NCI-H524 (cell line): ENCODE data around the gene CARD11.

Experiments
- DNase-seq, 2 experiments: peaks; one replicate each; lab custom pipeline; 2025; lab: John Stamatoyannopoulos, UW

Gene CARD11

DNA sequence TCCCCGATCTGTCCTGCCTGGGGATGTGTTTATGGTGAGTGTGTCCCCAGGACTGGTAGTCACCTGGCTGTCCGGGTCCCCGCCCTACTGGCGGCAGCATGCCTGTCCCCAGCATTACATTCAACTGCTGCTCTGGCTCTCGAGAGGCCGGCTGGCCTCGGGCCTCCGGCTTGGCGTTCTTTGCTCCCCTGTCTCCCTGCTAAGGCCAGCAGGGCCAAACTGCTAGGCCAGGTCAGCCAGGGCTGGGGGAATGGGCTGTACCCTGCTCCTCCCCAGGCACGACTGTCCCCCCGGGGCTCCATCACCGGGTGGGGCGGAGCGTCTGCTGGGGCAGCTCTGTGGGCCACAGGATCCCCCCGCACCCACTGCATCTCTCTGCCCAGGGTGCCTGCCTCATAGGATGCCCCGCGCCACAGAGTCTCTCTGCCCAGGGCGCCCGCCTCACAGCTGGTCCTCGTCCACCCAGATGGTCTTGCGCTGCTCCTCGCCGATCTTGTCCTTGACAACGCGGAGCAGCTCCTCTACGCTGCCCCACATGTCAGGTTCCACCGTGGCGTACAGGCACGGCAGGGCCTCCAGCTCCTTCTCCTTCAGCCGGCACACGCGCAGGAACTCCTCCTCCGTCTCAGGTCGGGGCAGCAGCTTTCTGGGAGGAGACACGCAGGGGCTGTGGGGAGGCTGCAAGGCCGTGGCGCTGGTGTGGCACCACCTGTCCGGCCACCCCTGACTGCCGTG, 137.3 kb downstream of the CARD11 start:
- peak; percentile 11 to 55 for DNase-seq

DNA sequence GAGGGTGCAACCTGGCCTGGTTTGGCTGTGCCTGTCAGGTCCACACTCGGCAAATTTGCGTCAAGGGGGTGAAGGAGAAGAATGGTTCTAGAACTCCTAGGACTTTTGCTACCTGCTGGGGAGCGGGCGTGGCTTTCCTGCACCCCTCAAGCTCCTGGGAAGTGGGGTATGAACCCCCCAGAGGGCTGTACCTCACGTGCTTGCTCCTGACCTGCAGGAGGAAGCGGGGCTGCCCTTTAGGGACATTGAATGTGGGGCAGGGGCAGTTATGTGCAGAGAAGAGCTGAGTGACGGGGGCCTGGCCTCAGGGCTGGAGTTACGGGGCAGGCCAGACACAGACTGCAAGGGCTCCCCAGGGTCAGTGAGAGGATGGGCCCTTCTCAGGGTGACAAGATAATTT, 138.2 kb downstream of the CARD11 start:
- no peak for DNase-seq

DNA sequence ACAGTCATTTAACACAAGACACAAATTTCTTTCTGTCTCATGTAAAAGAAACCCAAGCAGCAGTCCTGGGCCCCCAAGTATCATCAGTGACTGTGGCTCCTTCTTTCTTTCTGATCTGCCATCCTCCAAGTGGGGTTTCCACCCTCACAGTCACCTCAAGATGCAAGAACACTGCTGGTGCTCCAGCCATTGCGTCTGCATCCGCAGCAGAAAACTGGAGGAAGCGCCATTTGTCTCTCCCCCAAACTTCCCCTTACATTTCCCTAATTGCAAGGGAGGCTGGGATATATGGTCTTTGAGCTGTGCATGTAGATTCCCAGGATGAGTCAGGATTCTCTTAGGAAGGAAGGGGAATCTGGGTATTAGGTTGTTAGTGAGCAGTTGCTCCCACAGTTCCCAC, 138.6 kb downstream of the CARD11 start:
- DNase-seq: no peak

DNA sequence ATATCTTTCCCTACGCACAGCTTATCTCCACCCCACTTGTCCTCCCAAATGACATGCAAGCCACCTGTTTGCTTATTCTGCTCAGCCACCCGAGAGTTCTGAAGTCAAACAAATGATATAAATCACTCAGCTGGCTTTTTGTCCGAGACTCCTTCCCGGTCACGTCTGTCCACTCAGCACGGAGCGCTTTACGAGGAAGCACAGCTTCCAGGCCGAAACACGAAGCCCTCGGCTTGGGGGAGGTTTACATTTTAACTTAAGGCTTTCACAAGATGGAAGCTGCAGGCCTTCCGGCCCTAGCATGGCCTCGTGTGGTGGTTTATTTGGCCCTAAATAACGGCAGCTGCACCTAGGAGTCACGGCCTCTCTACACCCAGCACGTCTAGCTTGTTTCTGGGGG, 139.5 kb downstream of the CARD11 start:
- no peak for DNase-seq

DNA sequence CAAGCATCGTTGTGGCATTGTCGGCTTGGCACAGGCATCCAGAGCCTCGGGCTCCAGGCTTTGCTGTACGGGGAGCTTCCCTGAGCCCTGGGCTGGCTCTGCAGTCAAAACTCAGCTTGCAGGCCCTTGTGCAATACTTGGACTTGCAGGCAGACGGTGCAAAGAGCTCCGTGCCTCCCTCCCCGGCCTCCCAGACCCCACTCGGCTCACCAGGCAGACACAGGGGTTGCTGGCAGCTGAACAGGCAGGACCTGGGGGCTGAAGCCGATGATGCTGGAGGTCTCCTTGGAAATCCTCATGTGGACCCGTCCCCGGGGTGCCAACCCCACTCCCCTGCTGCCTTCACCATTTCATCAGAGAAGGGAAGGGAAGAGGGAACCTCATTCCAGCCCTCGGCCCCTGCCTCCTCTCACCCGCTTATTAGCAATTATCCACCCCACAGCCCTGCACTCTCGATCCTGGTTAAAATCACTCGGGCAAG, 139.9 kb downstream of the CARD11 start:
- DNase-seq: no peak

DNA sequence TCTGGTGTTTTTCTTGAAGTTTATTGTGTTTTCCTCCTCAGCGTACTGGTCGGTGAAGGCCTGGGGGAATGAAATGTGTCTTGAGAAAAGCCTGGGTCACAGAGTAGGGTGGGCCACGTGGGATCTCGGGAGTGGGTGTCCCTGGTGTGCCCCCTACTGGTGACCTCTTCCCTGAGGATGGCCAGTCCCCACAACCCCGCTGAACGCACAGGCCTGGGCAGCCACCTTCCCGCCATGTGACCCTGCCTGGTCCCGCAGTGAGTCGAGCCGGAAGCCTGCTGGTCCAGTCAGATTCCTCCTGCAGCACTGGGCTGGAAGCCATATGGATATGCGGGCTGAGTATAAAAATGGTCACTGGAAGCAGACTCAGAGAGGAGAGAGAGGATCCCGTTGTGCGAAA, 146.6 kb downstream of the CARD11 start:
- DNase-seq: no peak

DNA sequence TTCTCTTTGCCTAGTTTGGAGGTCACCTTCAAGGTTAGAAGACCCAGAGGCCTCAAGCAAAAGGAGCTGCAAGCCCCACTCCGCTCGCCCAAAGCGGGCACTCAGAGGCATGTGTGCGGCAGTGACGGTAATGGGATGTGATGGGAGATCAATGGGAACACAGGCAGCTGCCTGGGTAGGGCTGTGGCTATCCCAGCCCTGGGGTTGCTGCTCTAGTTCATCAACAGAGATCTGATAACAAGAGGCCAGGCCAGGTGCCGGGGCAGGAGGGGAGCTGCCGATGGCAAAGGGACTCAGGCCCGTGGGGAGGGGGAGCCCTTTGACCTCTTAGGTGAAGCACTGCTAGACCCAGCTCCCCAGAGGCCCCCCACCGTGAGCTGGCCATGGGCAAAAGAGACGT, 147.5 kb downstream of the CARD11 start:
- DNase-seq: no peak

DNA sequence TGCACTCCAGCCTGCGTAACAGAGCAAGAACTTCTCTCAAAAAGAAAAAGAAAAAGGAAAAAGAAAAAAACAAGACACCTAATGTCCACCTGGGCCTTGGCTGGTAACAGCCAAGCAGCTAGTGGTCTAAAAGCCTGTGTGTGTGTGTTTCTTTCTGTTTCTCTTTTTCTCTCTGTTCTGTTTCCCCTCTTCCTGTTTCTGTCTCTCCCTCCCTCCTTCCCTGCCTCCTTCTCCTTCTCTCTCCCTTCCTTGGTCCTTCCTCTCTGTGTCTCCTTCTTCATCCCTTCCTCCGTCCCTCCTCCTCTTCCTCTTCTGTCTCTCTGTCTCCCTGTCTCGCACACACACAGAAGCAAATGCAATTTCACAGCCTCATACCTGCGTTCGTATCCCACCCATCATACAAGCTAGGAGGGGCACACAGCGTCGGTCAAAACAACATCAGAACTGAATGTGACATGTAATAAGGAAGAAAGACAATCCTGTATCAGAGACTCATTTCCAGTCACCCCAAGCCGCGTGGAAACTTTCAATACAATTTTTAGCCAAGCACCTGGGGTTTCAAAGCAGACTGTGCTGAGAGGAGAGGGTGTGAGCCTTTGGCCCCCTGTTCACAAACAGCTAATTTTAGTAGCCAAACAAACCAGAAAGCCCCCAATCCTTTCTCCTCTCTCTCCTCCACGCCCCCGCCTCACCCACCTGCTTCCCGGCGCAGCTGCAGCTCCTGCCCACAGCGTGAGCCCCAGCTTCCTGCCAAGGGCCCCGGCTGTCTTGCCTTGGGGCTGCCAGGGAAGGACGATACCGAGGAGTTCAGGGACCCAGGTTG, 149.3 kb downstream of the CARD11 start:
- no peak for DNase-seq

DNA sequence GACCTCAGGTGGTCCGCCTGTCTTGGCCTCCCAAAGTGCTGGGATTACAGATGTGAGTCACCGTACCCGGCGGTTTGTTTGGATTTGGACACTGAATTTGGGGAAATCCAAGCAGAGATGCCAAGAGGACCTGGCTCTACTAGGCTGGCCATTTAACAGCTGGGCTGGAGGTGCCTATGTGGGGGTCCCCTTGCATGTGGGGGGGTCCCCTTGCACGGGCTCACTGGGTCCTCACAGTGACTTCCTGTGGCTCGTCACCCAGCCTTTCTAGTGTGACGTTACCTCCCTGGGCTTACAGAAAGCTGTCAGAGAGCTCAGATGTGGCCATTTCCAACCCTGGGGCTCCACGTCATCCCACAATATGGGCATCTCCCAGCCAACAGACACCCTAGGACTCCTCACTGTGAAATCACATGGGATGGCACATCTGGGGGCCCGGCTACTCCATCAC, 150.2 kb downstream of the CARD11 start:
- no peak for DNase-seq

DNA sequence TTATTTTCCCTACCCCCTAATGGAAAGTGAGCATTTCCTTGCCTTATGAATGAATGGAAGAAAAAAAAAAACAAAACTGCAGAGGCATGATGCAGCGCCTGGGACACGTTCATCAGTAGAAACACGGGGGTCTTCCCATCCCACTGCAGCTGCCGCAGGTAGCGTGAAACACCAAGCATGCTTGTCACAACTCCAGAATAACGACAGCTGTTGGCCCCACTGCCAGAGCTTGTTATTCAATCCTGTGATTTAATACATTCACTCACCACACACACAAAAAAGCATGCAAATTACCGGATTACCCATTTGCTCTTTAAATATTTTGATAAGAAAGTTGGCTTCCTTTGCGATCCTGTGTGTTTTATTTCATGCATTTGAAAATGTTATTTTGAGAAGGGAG, 151.1 kb downstream of the CARD11 start:
- DNase-seq: peak in 1 of 2 experiments; percentile 76

DNA sequence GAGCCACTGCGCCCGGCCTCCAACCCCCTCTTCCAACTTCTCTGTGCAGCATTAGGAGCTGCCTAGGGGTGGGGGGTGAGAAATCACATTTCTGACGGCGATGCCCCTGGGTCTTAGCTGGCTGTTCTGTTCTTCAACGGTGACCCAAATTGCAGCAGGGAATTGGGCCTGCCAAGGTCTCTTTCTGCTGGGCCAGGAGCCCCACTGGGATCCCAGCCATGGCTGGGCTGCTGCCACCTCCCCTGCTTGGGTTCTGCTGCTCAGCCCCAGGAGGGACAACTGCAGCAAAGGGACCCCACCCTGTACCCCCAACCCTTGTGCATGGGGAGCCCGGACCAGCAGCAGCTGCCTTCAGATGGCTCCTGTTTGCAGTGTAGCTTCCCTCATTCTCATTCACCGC, 155.9 kb downstream of the CARD11 start:
- DNase-seq: no peak

DNA sequence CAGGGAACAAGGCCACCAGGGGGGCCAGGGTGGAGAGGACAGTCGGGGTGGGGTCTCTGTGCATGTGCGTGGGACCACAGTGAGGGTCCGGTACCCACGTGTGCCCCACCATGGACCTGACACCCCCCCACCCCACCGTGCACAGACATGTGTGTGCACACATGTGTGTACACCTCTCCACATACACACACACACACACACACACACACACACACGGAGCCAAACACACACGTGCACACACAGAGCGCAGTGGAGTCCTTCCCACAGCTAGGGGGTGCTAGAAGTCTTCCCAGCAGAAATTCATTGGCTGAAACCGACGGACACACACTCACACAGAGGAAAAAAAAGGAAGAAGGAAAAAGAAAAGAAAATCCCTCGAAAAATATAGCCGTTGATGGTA, 156.8 kb downstream of the CARD11 start:
- peak; percentile 16 to 69 for DNase-seq

DNA sequence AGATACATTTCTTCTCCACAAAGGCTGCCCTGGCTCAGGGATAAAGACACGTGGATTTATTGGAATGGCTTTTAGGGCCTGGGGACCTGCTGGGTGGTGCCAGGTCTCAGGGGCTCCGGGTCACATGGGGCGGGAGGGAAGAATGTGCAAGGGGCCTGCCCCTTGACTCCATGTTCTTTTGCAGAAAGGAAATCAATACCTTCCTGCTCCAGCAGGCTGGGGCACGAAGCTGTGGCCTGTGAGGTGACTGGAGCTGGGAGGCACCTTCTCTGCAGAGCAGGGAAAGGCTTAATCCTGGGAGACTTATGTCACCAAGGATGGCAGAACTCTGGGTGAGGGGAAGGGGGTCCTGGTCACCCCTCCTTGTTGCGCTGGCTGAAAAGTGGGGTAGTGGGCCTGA, 157.3 kb downstream of the CARD11 start:
- DNase-seq: no peak

DNA sequence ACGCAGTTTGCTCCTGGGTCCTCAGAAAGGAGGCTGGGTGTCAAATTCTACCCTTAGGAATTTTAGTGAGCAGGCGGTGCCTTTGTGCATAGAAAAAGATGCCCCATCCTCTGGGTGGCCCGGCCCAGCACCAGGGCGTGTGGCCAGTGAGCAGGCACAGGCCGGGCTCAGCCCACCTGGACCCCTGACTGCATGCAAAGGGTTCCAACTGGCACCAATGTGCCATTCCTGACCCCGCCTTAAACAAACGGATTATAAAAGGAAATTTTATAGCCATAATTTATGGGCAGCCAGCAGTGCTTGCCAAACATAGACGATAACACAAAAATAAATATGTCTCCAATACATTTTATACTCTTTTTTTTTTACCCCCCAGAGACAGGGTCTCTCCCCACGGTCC, 159.5 kb downstream of the CARD11 start:
- DNase-seq: no peak

DNA sequence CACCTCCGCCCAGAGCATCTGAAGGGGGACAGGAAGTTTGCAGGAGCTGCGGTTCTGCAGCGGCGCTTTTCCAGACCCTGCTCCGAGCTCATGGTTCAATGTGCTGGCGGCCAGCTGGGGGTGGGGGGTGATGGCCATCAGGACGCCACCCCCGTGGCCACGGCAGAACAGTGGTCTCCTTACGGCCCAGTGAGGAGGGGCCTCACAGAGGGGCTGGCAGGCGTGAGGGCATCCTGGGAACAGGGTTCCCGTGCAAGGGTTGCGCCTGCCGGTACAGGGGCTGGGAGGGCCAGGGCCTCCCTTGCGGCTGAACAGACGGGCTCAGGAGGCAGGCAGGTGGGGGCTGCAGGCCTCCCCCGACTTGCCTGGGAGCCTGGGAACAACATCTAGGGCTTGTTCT, 160.6 kb downstream of the CARD11 start:
- DNase-seq: no peak

DNA sequence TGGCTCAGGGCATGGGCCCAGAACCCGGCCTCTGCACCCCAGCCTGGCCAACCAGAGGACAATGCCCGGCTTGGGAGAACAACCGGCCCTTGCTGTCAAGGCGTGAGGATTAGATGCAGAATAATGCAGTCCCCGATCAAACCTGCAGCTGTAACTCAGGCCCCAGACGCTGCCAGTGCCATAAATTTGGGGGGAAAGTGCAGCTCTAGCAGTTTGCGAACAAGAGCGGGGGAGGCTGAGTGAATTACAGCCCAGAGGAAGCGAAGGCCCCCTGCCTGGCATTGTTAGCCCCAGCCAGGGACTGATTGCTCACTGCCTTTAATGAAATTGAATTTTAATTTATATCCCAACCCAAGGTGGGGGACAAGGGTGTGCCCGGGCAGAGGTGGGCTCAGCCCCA, 161.6 kb downstream of the CARD11 start:
- no peak for DNase-seq

DNA sequence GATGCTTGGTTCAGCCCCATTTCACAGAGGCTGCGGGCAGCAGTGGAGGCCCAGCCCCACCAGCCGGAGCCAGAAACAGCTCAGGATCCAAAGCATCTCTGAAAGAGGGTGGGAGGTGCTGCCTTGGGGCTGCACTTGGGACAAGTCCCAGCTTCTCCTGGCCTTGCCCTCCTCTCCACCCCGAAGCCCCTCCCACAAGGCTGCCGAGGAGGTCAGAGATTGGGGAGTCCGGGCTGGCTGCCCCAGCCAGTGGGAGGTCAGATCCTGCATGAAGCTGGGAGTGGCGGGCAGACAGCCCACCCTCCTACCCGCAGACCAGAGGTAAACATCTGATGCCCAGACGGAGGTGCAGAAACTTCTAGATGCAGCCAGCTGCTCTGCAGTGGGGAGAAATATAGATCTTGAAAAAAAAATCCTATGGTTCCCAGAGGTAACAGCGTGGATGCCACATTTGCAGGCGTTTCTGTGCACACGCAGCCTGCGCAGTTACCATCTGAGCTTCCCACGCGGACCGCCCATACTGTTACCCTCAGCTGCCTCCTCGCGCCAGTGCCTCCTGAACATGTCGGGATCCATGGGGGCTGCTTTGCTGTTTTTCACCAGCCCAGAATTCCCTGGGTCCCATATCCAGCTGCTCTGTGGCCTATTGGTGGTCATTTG, 162.7 kb downstream of the CARD11 start:
- no peak for DNase-seq

DNA sequence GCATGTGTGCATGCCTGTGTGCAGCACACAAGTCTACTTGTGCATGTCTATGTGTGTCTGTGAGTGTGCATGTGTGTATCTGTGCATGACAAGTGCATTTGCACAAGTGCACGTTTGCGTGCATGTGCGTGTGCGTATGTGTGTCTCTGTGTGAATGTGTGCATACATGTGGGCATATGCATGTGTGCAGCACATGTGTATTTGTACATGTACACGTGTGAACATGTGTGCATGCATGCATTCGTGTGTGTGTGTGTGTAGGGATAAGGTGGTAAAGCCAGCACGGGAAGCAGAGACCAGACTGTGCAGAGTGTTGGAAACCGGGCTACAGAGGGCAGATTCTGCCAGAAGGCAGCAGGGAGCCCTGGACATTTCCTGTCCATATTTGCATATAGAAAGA, 163.6 kb downstream of the CARD11 start:
- DNase-seq: no peak

DNA sequence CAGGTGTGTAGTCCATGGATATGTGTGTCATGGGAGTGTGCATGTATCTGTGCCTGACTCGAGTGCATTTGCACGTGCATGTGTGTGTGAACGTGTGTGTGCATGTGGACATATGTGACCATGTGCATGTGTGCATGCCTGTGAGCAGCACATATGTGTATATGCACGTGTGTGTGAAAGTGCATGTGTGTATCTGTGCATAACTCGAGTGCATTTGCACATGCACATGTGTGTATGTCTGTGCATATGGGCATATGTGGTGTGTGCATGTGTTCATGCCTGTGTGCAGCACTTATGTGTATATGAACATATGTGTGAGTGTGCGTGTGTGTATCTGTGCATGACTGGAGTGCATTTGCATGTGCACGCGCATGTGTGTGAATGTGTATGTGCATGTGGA, 164.3 kb downstream of the CARD11 start:
- no peak for DNase-seq

DNA sequence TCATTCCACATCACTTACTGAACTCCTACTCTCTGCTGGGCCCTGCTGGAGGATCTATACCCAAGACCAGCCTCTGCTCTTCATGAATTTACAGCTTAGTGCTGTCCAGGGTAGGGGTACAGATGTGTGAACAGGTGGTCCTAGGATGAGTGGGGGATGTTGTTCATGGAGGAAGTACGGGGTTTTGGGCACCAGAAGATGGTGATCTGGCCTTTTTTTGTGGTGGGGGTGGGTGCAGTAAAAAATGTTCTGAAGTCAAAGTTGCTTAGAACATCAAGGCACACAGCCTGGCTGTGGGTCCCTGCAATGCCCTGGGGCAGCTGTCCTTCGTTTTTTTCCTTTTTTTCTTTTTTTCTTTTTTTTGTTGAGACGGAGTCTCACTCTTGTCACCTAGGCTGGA, 165.4 kb downstream of the CARD11 start:
- peak; percentile 11 to 58 for DNase-seq

DNA sequence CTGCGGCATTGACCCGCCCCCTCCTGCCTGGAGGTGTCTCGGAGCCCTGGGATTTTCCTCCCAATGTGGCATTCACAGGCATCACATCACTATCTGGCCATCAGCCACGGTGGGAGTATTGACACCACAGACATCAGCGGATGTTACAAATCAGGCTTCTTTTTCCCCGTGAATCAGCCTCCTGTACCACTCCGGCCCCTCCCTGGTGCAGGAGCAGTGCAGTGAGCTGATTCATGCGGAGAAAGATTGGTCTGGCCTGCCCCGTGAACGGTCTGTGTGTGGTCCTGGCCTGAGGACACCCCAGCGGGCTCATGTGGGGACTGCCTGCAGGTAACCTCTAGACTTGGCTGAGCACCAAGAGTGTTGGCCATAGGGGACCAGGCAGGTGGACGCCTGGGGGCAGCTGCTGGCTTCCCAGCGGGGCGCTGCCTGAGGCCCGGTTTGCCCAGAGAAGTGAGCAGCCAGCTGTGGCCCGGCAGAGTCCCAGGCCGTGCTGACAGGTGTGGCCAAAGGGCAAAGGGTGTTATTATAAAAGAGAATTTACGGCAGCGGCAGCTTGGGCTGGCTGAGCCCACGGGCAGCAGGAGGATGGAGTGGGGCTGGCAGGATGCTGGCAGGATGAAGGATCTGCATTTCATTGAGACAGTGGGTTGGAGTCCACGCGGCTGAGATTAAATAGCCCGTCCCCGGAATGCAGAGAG, 167.5 kb downstream of the CARD11 start:
- peak in 1 of 2 experiments; percentile 18 for DNase-seq
